HG03196 (cell line): ENCODE data around the gene EVA1C.
"Not testable (repeated sequence)": the region's sequence is repeated elsewhere in the genome, so short reads cannot be mapped to it uniquely, and the experiment has no call there.

Source experiments
- ATAC-seq: cut with Tn5 transposase; IDR thresholded peaks from one replicate; pipeline ENCODE4 v1.9.1; 2021; ENCODE audit not compliant: unreplicated experiment

The EVA1C gene

DNA sequence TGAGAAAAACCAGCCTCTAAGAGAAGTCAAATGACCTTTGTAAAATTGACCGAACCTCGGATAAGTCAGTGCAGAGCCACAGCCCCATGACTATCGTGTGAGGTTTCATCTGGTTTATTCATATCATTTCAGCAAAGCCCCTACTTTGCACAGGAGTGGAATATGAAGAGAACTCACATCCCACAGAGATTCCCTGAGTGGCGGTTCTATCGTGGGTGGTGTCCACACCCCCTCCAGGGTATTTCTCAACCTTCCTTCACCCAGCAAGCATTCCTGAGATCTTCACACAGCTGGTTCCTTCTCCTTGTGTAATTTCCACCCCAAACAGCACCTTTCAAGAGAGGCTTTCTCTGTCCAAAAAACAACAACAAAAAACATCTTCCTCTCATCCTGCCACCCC is 47.5 kb downstream of the EVA1C start:
- no peak for ATAC-seq

- no peak for ATAC-seq
Measured at GRCh38 chr21:32461503-32461902, 49.0 kb downstream of the EVA1C start.

DNA sequence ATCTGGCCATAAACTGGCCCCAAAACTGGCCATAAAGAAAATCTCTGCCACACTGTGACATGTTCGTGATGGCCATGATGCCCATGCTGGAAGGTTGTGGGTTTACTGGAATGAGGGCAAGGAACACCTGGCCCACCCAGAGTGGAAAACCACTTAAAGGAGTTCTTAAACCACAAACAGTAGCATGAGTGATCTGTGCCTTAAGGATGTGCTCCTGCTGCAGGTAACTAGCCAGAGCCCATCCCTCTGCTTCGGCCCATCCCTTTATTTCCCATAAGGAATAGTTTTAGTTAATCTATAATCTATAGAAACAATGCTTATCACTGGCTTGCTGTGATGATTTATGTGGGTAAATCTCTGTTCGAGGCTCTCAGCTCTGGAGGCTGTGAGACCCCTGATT is 50.1 kb downstream of the EVA1C start:
- ATAC-seq, result not testable (repeated sequence)

GRCh38 chr21:32463367-32463766 is 50.9 kb downstream of the EVA1C start:
- no peak for ATAC-seq

DNA sequence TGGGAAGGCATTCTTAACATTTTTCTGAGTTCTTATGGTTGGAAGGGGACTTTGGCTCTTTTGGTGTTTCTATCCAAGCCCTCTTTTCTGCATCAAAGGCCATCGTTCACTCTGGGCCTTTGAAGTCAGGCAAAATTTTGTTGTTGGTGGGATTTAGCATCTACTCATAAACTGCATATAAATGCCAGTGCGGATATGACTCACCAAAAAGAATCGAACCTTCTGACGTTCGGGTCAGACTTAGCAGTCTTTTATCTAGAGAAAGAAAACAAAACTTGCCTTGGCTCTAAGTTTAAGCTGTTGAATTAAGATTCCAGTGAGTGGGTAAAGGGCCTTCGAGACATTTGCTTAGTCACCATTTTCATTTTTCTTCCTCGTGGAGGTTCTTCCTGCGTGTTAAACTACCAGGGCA is 51.4 kb downstream of the EVA1C start:
- ATAC-seq, result no peak

DNA sequence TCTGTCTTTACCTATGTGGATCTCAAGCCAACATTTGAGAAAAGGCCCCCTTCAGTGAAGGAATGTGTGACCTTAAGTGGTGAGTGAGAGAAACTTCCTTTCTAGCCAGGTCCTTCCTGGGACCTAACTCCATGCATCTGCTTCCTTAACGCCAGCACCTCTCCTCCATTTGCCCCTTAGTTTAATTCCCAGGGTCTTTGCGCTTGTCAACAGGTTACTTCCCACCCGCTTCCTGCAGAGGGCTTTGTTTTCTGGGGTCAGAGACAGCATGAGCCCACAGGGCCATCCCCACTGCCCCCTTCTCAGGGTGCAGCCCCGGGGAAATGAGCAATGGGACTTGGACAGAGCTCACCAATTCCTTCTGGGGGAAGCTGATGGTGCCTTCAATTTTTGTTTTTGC is 54.8 kb downstream of the EVA1C start:
- ATAC-seq, result no peak

- ATAC-seq, result no peak
Measured at GRCh38 chr21:32468681-32469111, 56.2 kb downstream of the EVA1C start.

GRCh38 chr21:32469628-32470027 is 57.1 kb downstream of the EVA1C start:
- no peak for ATAC-seq

DNA sequence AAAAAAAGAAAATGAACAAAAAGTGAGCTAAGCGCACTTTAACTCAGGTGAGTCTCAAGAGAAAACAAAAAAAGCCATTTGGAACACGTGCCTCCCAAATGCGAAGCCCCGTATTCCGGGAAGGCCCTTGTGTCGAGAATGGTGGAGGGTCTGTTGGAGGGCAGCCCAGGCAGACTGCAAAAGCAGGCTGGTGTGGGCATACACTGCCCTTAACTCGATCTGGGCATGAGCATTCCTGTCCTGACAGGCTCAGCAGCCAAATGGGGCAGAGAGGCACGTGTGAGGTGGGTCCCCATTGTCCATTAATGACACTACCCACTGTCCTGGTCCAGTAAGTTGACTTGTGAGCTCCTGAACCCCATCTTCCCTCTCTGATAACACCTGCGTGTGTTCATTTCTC is 57.7 kb downstream of the EVA1C start:
- no peak for ATAC-seq

DNA sequence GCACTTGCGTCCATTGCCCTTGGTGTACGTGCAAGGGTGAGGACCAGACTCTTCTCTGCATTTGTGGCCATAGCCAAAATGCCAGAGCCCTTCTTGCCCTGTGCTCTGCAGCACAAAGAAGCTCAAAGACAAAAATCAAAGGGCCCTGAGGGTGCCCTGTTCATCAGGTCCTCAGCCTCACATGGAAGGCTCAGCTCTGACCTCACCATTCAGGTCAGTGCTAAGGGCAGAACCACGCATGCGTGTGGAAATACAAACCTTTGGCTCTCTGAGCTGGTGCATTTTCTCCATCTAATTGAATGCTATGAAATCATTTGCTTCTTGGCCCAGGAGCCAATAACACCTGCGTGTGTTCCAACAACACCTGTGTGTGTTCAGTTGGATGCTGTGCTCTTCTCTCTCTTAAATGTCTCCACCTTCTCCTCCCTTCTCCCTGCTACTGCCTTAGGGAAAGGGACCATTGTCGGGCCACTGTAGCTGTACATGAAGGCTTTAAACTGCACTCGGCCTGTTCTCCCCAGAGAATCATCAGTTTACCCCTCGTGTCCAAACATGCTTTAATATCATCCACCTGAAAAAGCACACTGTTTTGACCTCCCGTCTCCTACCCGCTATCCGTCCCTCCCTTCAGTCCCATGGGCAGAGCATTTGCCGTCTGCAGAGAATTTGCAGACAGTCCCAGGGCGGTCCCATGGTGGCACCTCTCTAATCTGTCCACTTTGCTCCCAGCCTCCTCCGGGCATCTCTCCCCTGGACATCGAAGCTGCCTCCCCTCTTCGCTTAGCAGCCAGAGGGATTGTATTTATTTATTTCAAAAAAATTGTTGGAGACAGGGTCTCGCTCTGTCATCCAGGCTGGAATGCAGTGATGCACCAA is 60.6 kb downstream of the EVA1C start:
- ATAC-seq, result no peak

GRCh38 chr21:32474179-32475059 is 61.9 kb downstream of the EVA1C start:
- no peak for ATAC-seq

GRCh38 chr21:32475162-32475812 is 62.8 kb downstream of the EVA1C start:
- ATAC-seq, result no peak

GRCh38 chr21:32476661-32477423 is 64.3 kb downstream of the EVA1C start:
- ATAC-seq, result no peak

DNA sequence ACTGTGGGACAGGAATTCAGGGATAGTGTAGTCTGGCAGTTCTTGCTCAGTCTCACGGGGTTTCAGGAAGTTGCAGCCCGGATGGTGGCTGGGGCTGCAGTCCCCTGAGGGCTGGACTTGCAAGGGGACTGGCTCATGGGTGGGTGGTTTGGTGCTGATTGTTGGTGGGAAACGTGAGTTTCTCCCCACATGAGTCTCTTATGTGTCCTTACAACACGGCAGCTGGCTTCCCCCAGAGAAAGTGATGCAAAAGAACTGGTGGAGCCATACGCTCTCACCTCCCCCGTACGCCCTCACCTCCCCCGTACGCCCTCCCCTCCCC is 64.9 kb downstream of the EVA1C start:
- ATAC-seq, result no peak

DNA sequence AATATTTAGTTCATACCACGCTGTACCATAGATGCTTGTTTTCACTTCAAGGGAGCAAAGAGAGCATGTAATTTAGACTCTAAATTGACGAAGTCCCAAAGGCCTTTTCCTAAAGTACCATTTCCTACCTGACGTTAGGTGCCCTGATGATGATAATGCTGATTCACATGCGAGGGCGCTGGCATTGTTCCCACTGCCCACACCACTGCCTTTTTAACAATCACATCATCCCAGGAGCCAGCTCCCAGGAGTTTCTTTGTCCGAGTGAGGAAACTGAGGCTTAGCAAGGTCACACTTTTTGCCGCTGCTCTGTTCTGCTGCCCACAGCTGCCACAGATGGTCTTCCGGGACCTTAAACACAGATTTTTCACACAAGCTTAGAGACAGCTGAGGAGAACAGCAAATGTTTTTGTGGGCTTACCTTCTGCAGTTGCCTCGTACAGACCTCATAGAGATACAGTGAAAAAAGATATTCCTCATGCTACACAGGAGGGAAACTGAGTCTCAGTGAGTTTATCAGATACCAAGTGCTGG is 69.4 kb downstream of the EVA1C start:
- no peak for ATAC-seq

- ATAC-seq, result no peak
Measured at GRCh38 chr21:32482565-32483292, 70.2 kb downstream of the EVA1C start.

DNA sequence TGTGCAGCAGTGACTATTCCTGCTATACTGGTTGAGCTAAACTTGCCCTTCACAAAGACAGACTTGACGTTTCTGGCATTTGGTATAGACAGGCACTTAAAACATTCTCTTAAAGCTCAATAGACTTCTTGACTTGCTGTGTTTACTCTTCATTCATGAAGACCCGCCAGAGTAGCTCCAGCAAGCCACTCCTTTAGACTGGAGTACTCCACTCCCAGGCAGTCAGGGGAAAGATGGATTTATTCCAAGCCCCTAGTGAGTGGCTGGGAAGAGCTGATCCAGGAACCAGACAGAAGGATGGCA is 70.7 kb downstream of the EVA1C start:
- no peak for ATAC-seq

GRCh38 chr21:32484706-32485380 is 72.3 kb downstream of the EVA1C start:
- no peak for ATAC-seq

- no peak for ATAC-seq
Measured at GRCh38 chr21:32492376-32492775, 79.9 kb downstream of the EVA1C start.
